HEK293 (cell line): ENCODE measurements around the gene DOP1B.

ENCODE experiments used
- CTCF ChIA-PET: fragments of 350-600 bp; formaldehyde crosslinking; extraction: SDS; loops from one replicate; lab custom pipeline; 2021; ENCODE audit warnings: antibody characterized with exemption; lab: Yijun Ruan, JAX
- POLR2A ChIA-PET: fragments of 300-600 bp; formaldehyde crosslinking; extraction: SDS; loops from one replicate; lab custom pipeline; 2020; ENCODE audit warnings: antibody characterized with exemption, inconsistent platforms; lab: Yijun Ruan, JAX
- H3K27ac ChIP-seq: fragments of 200-500 bp; sonication (Bioruptor generic); 2 replicates; pipeline ENCODE4 v1.5.1; 2014; ENCODE audit warnings: low read depth, low read length, control low read depth, inconsistent platforms; ENCODE audit errors: extremely low read depth
- H3K36me3 ChIP-seq, 2 experiments: fragments of 200-500 bp in 1 of 2; sonication (Bioruptor generic) in 1 of 2; 1 replicate in 1 of 2; 2 replicates in 1 of 2; pipeline ENCODE4 v1.5.1; 2014 to 2017; ENCODE audit warnings: inconsistent platforms in 2 of 2, low read length in 2 of 2; ENCODE audit not compliant: control insufficient read depth in 2 of 2, insufficient read depth in 1 of 2
- H3K4me1 ChIP-seq: fragments of 200-500 bp; sonication (Bioruptor generic); 2 replicates; pipeline ENCODE4 v1.5.1; 2014; ENCODE audit warnings: mild to moderate bottlenecking, low read length, inconsistent platforms; ENCODE audit not compliant: control insufficient read depth, insufficient read depth
- H3K4me3 ChIP-seq: 2 replicates; pipeline ENCODE4 v1.5.1; 2011; ENCODE audit warnings: low read depth, mild to moderate bottlenecking, control low read depth, low read length, moderate library complexity
- H3K9me3 ChIP-seq: fragments of 200-500 bp; sonication (Bioruptor generic); 2 replicates; pipeline ENCODE4 v1.5.1; 2014; ENCODE audit warnings: low read depth, low read length, inconsistent platforms; ENCODE audit not compliant: control insufficient read depth, insufficient read depth
- ATF2 ChIP-seq: fragments of 450-650 bp; formaldehyde crosslinking; IDR thresholded peaks from 2 replicates; pipeline ENCODE4 v1.5.1; 2016; ENCODE audit warnings: missing biosample characterization, missing genetic modification characterization, low read depth
- KLF1 ChIP-seq: fragments of 450-650 bp; formaldehyde crosslinking; IDR thresholded peaks from 2 replicates; pipeline ENCODE4 v1.5.1; 2016; ENCODE audit warnings: missing biosample characterization, missing genetic modification characterization
- PATZ1 ChIP-seq: fragments of 450-650 bp; formaldehyde crosslinking; IDR thresholded peaks from 2 replicates; pipeline ENCODE4 v1.5.1; 2016; ENCODE audit warnings: missing biosample characterization, missing genetic modification characterization
- SETDB1 ChIP-seq: IDR thresholded peaks from one replicate; pipeline ENCODE4 v1.6.1; 2017; ENCODE audit warnings: mild to moderate bottlenecking, low read length, moderate library complexity, mixed read lengths; ENCODE audit not compliant: insufficient read length
- ZBTB11 ChIP-seq: fragments of 450-650 bp; formaldehyde crosslinking; conservative IDR thresholded peaks from 2 replicates; pipeline ENCODE4 v1.5.1; 2016; ENCODE audit warnings: low read depth, missing biosample characterization, missing genetic modification characterization
- ZBTB8A ChIP-seq: fragments of 450-650 bp; formaldehyde crosslinking; IDR thresholded peaks from 2 replicates; pipeline ENCODE4 v1.5.1; 2016; ENCODE audit warnings: missing biosample characterization, missing genetic modification characterization
- ZNF121 ChIP-seq: fragments of 450-650 bp; formaldehyde crosslinking; IDR thresholded peaks from 2 replicates; pipeline ENCODE4 v1.5.1; 2016; ENCODE audit warnings: missing biosample characterization, missing genetic modification characterization
- ZNF214 ChIP-seq: fragments of 450-650 bp; formaldehyde crosslinking; IDR thresholded peaks from 2 replicates; pipeline ENCODE4 v1.5.1; 2017; ENCODE audit warnings: missing biosample characterization, mild to moderate bottlenecking, missing genetic modification characterization, borderline replicate concordance
- ZNF23 ChIP-seq: fragments of 450-650 bp; formaldehyde crosslinking; IDR thresholded peaks from 2 replicates; pipeline ENCODE4 v1.5.1; 2016; ENCODE audit warnings: missing biosample characterization, missing genetic modification characterization, borderline replicate concordance
- ZNF391 ChIP-seq: fragments of 450-650 bp; formaldehyde crosslinking; IDR thresholded peaks from 2 replicates; pipeline ENCODE4 v1.5.1; 2016; ENCODE audit warnings: low read depth, missing biosample characterization, missing genetic modification characterization, borderline replicate concordance
- ZNF426 ChIP-seq: fragments of 450-650 bp; formaldehyde crosslinking; IDR thresholded peaks from 2 replicates; pipeline ENCODE4 v1.5.1; 2017; ENCODE audit warnings: missing biosample characterization, missing genetic modification characterization, mild to moderate bottlenecking, inconsistent platforms, moderate library complexity
- ZNF513 ChIP-seq: fragments of 450-650 bp; IDR thresholded peaks from 2 replicates; pipeline ENCODE4 v1.5.1; 2018; ENCODE audit warnings: missing biosample characterization, missing genetic modification characterization
- ZNF571 ChIP-seq: fragments of 450-650 bp; formaldehyde crosslinking; IDR thresholded peaks from 2 replicates; pipeline ENCODE4 v1.5.0; 2017; ENCODE audit warnings: missing biosample characterization, missing genetic modification characterization
- ZNF660 ChIP-seq: fragments of 450-650 bp; IDR thresholded peaks from 2 replicates; pipeline ENCODE4 v1.5.1; 2018; ENCODE audit warnings: missing biosample characterization, mild to moderate bottlenecking, missing genetic modification characterization
- ZNF670 ChIP-seq: fragments of 450-650 bp; formaldehyde crosslinking; IDR thresholded peaks from 2 replicates; pipeline ENCODE4 v1.5.1; 2016; ENCODE audit warnings: missing biosample characterization, missing genetic modification characterization, low read depth
- ZNF785 ChIP-seq: fragments of 450-650 bp; formaldehyde crosslinking; IDR thresholded peaks from 2 replicates; pipeline ENCODE4 v1.5.1; 2016; ENCODE audit warnings: missing biosample characterization, missing genetic modification characterization
- ZNF791 ChIP-seq: fragments of 450-650 bp; formaldehyde crosslinking; IDR thresholded peaks from 2 replicates; pipeline ENCODE4 v1.5.1; 2016; ENCODE audit warnings: missing biosample characterization, missing genetic modification characterization

Gene DOP1B

GRCh38 chr21:36109868-36110267 lies 46.8 kb upstream of the DOP1B start:
- TF ChIP-seq ZNF214 (no peak), ZNF121 (tag by site-specific recombination) (no peak), ZBTB8A (tag by site-specific recombination) (no peak), PATZ1 (no peak), ZNF571 (tag by site-specific recombination) (no peak), ZBTB11 (tag by site-specific recombination) (no peak), KLF1 (tag by site-specific recombination) (no peak), ZNF670 (tag by site-specific recombination) (no peak), ATF2 (no peak), SETDB1 (no peak), ZNF791 (tag by site-specific recombination) (no peak), ZNF513 (tag by site-specific recombination) (no peak), ZNF23 (tag by site-specific recombination) (no peak), ZNF391 (tag by site-specific recombination) (no peak), ZNF785 (tag by site-specific recombination) (no peak)
- TF ChIP-seq, all 188 proteins: peak for 0
- CTCF ChIA-PET, result interaction anchor here (0.6 to 3.7 kb wide), 4 partner anchors 14 to 236 kb away, joined by 3 to 39 read pairs (median 8); no protein-coding TSS in a partner anchor

GRCh38 chr21:36111238-36111637 lies 45.4 kb upstream of the DOP1B start:
- CTCF ChIA-PET, result interaction anchor here (0.6 to 3.7 kb wide), 7 partner anchors 13 to 630 kb away, joined by 3 to 39 read pairs (median 3); no protein-coding TSS in a partner anchor
- H3K4me1 ChIP-seq, result no peaks in the 10 kb centered on the region
- no peak for TF ChIP-seq ZNF660
- no peak for TF ChIP-seq ZNF426 (tag by site-specific recombination)
- TF ChIP-seq, all 188 proteins: peak for 0
- H3K4me3 ChIP-seq, result no peak overlapping the region
- H3K27ac ChIP-seq, result no peak overlapping the region
- POLR2A ChIA-PET, result no interaction called here
- H3K36me3 ChIP-seq, result no peaks in the 10 kb centered on the region
- no peaks in the 10 kb centered on the region for H3K9me3 ChIP-seq

More at GRCh38 chr21:36109868-36110267, 46.8 kb upstream of the DOP1B start:
- no peaks in the 10 kb centered on the region for H3K4me1 ChIP-seq
- no peaks in the 10 kb centered on the region for H3K36me3 ChIP-seq
- no peaks in the 10 kb centered on the region for H3K9me3 ChIP-seq
- no peak overlapping the region for H3K4me3 ChIP-seq
- POLR2A ChIA-PET, result no interaction called here
- no peak overlapping the region for H3K27ac ChIP-seq
